ENCODE measurements around the gene FARSA.

Gene FARSA

DNA sequence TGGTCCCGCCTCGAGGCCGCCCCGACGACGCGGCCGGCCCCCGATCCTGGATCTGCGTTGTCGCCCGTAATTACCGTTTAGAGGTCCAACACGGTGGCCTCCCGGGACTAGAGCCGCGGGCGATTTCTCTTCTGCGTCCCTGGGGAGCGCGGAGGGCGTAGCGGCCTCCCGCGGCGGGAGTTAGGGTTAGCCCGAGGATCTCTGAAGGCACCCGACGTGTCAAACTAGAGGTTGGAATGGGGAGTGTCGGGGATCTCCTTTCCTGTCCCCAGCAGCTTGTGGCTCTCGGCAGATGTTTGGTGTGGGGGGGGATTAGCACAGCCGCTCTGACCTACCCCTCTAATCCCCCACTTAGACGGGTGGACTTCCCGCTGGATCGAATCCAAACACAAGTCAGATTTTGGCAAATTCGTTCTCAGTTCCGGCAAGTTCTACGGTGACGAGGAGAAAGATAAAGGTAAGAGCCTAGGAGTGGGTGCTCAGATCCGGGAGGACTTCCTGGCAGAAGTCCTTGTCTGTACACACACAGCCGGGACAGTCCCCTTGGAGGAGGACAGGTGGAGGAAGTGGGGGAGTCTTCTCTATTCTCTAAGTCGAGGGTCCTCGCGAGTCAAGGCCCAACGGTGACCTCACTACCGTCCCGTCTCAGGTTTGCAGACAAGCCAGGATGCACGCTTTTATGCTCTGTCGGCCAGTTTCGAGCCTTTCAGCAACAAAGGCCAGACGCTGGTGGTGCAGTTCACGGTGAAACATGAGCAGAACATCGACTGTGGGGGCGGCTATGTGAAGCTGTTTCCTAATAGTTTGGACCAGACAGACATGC, 5.5 kb upstream of the FARSA start:
- ATAC-seq (replicated peaks) (peak; percentile 19), DNase-seq (peak; percentile 26 to 41 (median 34))
- H3K9me3 Mint-ChIP-seq = no peaks in the 10 kb centered on the region
- peak overlapping the region; percentile 93 to 99 for H3K4me3 Mint-ChIP-seq
- peaks cover 38 to 40% of the 10 kb centered on the region in 2 donors for H3K4me1 Mint-ChIP-seq (ENCODE audit: low read depth in 2 of 2)
- no peaks in the 10 kb centered on the region for H3K27me3 Mint-ChIP-seq
- peaks cover 64% of the 10 kb centered on the region for H3K36me3 Mint-ChIP-seq (ENCODE audit: insufficient read depth)
- H3K27ac Mint-ChIP-seq = peak overlapping the region; percentile 95 to 98

DNA sequence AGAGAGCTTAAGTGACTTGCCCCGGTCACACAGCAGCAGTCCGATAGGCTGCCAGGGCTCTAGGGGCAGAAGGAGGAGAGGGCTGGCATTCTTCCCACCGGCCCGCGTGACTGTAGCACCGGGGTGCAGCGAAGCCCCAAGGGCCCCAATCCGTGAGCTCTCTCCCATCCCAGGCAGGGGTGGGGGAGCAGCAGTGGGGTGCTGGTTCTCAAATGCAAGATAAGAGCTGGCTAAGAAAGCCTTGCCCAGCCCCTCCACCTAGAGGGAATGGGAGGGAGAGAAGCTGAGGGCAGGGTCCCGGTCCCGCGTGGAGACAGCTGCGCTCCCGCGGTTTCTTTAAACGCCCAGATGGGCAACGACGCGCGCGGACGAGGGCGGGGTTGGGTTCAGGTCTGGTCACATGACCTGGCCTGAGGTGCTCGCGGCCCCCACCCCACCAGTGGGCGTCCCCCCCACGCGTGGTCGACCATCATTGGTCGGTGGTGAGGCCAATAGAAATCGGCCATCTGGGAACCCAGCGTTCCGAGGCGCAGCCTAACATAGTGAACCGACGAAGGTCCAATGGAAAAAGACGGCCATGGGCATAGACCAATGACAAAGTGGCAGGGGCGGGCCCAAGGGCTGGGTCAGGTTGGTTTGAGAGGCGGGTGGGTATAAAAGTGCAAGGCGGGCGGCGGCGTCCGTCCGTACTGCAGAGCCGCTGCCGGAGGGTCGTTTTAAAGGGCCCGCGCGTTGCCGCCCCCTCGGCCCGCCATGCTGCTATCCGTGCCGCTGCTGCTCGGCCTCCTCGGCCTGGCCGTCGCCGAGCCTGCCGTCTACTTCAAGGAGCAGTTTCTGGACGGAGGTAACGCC, 4.6 kb upstream of the FARSA start, which contains the start of gene CALR:
Gene CALR (plus strand): TSS at position 683 of the 852 bp plus-strand sequence. CDS start 71 bp downstream, at position 754.
- ATAC-seq (replicated peaks) (peak; percentile 88), DNase-seq (peak; percentile 99)
- peaks cover 55% of the 10 kb centered on the region for H3K36me3 Mint-ChIP-seq (ENCODE audit: insufficient read depth)
- H3K4me1 Mint-ChIP-seq (ENCODE audit: low read depth in 2 of 2) = peaks cover 40 to 42% of the 10 kb centered on the region in 2 donors
- H3K9me3 Mint-ChIP-seq = no peaks in the 10 kb centered on the region
- H3K27me3 Mint-ChIP-seq = no peaks in the 10 kb centered on the region
- peak within 1 kb of the TSS; percentile 93 to 99 for H3K4me3 Mint-ChIP-seq
- H3K27ac Mint-ChIP-seq = peak within 1 kb of the TSS; percentile 95 to 98

DNA sequence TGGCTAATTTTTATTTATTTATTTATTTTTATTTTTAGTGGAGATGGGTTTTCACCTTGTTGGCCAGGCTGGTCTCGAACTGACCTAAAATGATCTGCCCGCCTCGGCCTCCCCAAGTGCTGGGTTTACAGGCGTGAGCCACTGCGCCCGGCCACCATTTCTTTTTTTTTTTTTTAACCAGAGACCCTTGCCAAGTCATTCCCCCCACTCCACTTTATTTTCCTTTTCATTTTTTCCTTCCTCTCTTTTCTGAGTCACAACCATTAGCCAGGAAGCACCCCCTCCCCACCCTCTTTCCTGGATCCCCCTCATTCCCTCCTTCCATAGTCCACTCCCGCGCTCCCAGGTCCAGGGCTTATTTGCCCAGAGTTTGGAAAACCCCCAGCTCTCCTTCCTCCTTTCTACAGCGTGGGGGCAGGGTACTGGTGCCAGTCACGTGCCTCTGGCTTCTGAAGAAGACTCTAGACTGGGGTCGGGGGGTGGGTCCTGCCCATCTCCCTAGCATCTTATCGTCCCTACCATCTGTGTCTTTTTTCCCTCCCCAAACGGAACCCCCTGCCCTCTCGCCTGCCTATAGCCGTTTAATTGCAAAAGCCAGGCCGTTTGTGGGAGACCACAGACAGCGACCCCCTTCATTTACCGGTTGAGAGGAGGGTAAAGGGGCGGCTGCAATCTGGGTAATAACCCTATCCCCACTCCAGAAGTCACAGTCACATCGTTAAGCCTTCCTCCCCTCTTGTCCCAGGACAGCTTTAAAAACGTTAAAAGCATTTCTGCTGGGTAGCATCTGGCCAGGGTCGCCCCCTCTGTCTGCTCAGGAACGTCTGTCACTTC, 3.8 kb upstream of the FARSA start:
- Mint-ChIP-seq H3K4me3 (peak overlapping the region; percentile 93 to 99), H3K27me3 (no peaks in the 10 kb centered on the region), H3K27ac (peak overlapping the region; percentile 95 to 98), H3K9me3 (no peaks in the 10 kb centered on the region), H3K36me3 (ENCODE audit: insufficient read depth) (peaks cover 47% of the 10 kb centered on the region), H3K4me1 (ENCODE audit: low read depth in 2 of 2) (peaks cover 48 to 50% of the 10 kb centered on the region in 2 donors)
- DNase-seq (no peak), ATAC-seq (replicated peaks) (no peak)

DNA sequence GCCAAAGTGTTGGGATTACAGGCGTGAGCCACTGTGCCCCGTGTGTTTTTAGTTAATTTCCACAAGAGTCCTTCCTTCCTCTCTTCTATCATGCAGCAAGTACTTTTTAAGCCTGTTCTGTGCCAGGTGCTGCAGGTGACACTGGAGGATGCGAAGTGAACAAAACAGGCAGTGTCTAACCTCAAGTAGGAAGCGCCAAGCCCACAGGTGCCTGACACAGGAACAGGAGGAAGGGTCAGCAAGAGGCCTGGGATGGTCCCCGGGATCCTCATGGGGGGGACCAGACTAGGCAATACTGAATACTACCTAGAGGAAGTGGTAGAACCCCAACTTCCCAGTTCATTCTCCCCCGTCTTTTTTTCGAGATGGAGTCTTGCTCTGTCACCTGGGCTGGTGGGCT, 3.1 kb upstream of the FARSA start:
- DNase-seq (no peak), ATAC-seq (replicated peaks) (no peak)
- H3K4me3 Mint-ChIP-seq = no peak overlapping the region
- peaks cover 44% of the 10 kb centered on the region for H3K36me3 Mint-ChIP-seq (ENCODE audit: insufficient read depth)
- H3K27ac Mint-ChIP-seq = no peak overlapping the region
- H3K9me3 Mint-ChIP-seq = no peaks in the 10 kb centered on the region
- peaks cover 48 to 50% of the 10 kb centered on the region in 2 donors for H3K4me1 Mint-ChIP-seq (ENCODE audit: low read depth in 2 of 2)
- no peaks in the 10 kb centered on the region for H3K27me3 Mint-ChIP-seq

DNA sequence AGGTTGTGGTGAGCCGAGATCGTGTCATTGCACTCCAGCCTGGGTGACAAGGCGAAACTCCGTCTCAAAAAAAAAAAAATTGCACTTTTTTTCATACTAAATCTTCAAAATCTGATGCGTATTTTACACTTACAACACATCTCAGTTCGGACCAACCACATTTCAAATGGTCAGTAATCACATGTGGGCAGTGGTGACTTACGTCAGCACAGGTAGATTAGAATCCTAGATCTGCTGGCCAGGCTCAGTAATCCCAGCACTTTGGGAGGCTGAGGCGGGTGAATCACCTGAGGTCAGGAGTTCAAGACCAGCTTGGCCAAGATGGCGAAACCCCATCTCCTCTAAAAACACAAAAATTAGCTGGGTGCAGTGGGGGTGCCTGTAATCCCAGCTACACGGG, 1.6 kb upstream of the FARSA start:
- no peak for DNase-seq
- no peaks in the 10 kb centered on the region for H3K27me3 Mint-ChIP-seq
- H3K4me1 Mint-ChIP-seq (ENCODE audit: low read depth in 2 of 2) = peaks cover 40 to 46% of the 10 kb centered on the region in 2 donors
- no peak overlapping the region for H3K4me3 Mint-ChIP-seq
- no peak overlapping the region for H3K27ac Mint-ChIP-seq
- no peaks in the 10 kb centered on the region for H3K9me3 Mint-ChIP-seq
- peaks cover 35% of the 10 kb centered on the region for H3K36me3 Mint-ChIP-seq (ENCODE audit: insufficient read depth)
- no peak for ATAC-seq (replicated peaks)

DNA sequence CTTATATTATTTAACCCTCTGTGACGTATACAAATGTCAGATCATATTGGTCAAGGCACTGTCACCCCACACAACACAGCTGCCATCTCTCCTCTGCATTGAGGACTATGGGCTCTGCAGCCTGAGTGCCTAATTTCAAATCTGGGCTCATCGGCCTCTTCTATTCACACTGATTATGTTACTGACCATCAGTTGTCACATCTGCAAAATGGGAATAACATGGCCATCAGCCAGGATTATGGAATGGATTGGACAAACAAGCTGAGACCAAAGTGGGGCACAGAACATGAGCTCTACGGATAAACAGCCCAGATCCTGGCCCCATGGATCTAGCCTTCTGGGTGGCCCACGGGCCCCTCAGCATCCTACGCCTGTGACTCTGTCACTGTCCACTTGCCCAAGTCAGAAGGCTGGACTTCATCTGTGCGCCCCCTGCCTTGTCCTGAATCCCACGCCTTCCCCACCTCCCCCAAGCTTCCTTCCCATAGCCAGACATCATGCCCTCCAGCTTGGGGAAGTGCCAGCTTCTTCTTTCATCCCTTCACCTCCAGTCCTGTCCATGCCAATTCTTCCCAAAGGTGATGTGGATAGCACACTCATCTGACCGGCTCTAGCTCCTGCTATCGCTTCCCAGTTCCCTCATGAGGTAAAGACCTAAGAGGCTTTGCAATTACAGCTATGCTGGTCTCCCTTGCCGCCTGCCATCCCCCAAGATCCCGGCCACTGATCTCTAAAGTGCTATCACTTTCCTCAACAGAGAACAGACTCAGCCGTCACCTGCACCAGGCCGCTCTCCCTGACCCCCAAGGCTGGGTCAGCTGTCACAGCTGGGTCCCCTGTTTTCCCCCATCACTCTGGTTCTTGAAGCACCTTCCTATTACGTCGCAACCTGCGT, 872 bp downstream of the FARSA start:
- Mint-ChIP-seq H3K9me3 (no peaks in the 10 kb centered on the region), H3K27ac (peak overlapping the region; percentile 92 to 93), H3K36me3 (ENCODE audit: insufficient read depth) (peaks cover 29% of the 10 kb centered on the region), H3K4me3 (peak overlapping the region; percentile 91 to 96), H3K4me1 (ENCODE audit: low read depth in 2 of 2) (peaks cover 23% of the 10 kb centered on the region in 2 donors), H3K27me3 (no peaks in the 10 kb centered on the region)
- no peak for ATAC-seq (replicated peaks)
- DNase-seq = no peak

DNA sequence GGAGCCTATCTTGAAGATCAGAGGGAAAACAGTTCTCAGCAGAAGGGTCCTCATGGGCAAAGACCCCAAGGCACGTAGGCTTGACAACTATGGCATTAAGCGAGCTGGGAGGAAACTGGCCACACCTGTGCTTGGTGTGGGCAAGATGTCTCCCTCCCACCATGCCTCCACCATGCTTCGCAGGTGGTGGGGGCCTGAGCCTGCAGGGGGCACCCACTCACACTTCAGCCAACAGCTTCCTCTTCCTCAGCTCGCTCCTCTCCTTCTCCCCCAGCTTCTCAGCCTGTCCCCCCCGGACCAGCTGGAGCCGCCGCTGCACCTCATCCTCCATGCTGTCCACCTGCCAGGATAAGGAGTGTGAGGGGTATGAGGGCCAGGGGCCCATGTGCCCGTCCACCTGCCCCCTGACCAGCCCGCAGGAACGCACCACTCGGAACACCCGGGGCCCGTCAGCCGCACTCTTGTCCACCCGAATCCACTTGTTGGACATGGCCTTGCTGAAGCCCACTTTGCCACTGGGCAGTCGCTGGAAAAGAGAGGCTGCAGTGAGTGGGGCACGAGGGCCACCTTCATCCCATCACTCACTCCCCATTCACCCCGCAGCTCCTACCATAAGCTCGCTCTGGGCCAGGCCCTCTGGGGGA, 3.4 kb downstream of the FARSA start:
- DNase-seq (no peak), ATAC-seq (replicated peaks) (no peak)
- Mint-ChIP-seq H3K27me3 (no peaks in the 10 kb centered on the region), H3K27ac (no peak overlapping the region), H3K4me1 (ENCODE audit: low read depth in 2 of 2) (peaks cover 18 to 19% of the 10 kb centered on the region in 2 donors), H3K4me3 (no peak overlapping the region), H3K9me3 (no peaks in the 10 kb centered on the region), H3K36me3 (ENCODE audit: insufficient read depth) (peaks cover 53% of the 10 kb centered on the region)

DNA sequence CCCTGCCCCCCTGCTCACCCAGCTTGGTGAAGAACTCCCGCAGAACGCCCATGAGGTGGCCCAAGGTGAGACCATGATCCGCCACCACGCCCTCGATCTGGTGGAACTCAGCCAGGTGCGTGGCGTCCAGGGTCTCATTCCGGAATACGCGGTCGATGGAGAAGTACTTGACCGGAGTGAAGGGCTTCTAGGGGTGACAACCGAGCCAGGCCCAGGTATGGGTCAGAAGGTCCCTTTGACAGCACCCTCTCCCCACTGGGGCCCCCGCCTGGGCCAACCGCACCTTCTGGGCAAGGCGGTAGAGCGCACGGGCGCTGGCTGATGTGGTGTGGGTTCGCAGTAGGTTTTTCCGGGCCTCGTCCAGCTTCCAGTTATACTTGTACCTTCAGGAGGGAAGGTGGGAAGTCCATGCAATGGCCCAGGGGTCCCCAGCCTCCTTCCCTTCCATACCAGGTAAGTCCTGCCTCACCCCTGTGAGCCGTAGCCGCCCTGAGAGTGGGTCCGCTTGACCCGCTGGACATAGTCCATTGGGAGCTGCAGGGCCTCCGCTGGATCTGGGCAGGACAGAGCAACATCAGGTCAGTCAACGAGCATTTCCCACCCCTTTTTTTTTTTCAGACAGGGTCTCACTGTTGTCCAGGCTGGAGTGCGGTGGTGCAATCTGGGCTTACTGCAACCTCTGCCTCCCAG, 8.7 kb downstream of the FARSA start:
- Mint-ChIP-seq H3K4me1 (ENCODE audit: low read depth in 2 of 2) (no peaks in the 10 kb centered on the region), H3K9me3 (no peaks in the 10 kb centered on the region), H3K4me3 (no peak overlapping the region), H3K36me3 (ENCODE audit: insufficient read depth) (peaks cover 69% of the 10 kb centered on the region), H3K27me3 (no peaks in the 10 kb centered on the region), H3K27ac (no peak overlapping the region)
- no peak for ATAC-seq (replicated peaks)
- DNase-seq = no peak

DNA sequence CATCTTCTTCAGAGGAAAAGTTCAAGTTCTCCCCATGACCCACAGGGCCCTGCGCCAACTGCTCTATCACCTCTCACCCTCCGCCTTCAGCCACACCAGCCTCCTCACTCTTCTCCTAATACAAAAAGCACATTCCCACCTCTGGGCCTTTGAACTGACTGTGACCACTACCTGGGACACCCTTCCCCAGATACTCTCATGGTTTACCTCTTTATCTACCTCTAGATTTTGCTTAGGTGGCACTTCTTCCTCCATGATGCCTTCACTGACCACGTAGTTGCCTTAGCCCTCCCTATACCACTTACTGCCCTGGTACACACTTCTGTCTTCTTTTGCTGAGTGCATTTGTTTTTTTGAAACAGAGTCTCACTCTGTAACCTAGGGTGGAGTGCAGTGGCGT, 10.6 kb downstream of the FARSA start:
- H3K27me3 Mint-ChIP-seq = no peaks in the 10 kb centered on the region
- ATAC-seq (replicated peaks) (no peak), DNase-seq (no peak)
- H3K27ac Mint-ChIP-seq = peak overlapping the region; percentile 50 to 68
- H3K4me3 Mint-ChIP-seq = no peak overlapping the region
- H3K4me1 Mint-ChIP-seq (ENCODE audit: low read depth in 2 of 2) = peaks cover 6 to 8% of the 10 kb centered on the region in 2 donors
- H3K36me3 Mint-ChIP-seq (ENCODE audit: insufficient read depth) = peaks cover 68% of the 10 kb centered on the region
- H3K9me3 Mint-ChIP-seq = no peaks in the 10 kb centered on the region

DNA sequence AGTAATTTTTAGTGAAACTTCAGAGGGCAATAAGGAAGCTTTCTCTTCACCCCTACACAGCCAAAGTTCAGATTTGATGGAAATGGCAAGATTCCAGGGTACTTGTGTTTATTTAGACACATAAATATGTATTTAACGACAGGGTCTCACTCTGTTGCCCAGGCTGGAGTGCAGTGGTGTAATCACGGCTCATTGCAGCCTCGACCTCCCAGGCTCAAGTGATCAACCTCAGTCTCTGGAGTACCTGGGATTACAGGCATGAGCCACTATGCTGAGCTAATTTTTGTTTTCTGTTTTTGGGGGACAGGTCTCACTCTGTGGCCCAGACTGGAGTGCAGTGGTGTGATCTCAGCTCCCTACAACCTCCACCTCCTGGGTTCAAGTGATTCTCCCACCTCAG, 12.5 kb downstream of the FARSA start:
- H3K27me3 Mint-ChIP-seq = no peaks in the 10 kb centered on the region
- peaks cover 6 to 8% of the 10 kb centered on the region in 2 donors for H3K4me1 Mint-ChIP-seq (ENCODE audit: low read depth in 2 of 2)
- no peaks in the 10 kb centered on the region for H3K9me3 Mint-ChIP-seq
- ATAC-seq (replicated peaks) = no peak
- peaks cover 49% of the 10 kb centered on the region for H3K36me3 Mint-ChIP-seq (ENCODE audit: insufficient read depth)
- H3K4me3 Mint-ChIP-seq = no peak overlapping the region
- H3K27ac Mint-ChIP-seq = peak overlapping the region in 1 of 2 donors; percentile 93
- no peak for DNase-seq

DNA sequence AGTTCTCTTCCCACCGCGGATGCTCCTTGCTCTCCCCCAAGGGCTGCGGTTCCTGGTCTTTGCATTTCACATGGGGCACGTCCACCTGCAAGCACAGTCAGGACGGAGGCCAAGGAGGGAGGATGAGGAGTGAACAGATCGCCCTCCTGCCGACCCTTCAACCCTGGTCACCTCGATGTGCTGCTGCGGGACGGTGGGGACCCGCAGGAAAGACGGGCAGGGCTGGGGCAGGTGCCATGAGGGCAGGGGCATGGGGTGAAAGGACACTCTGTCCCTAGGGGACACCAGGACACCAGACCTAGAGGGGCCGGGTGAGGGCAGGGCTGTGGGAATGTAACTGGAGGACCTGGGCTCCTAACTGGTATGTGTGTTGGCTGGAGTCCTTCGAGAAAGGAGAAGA, 15.3 kb downstream of the FARSA start:
- Mint-ChIP-seq H3K4me1 (ENCODE audit: low read depth in 2 of 2) (peaks cover 14 to 15% of the 10 kb centered on the region in 2 donors), H3K27me3 (no peaks in the 10 kb centered on the region), H3K36me3 (ENCODE audit: insufficient read depth) (peaks cover 23% of the 10 kb centered on the region), H3K9me3 (no peaks in the 10 kb centered on the region), H3K27ac (peak overlapping the region in 1 of 2 donors; percentile 93), H3K4me3 (peak overlapping the region; percentile 72 to 73)
- ATAC-seq (replicated peaks) = no peak
- DNase-seq = no peak

Measured in effector memory CD8-positive, alpha-beta T cell (primary cell).